Transverse colon (tissue), 4 donors: ENCODE measurements around the gene TRABD2B. TPM values are rescaled to one million over a fixed set of nuclear protein-coding genes. Genes with fewer than 3 reads are reported as not detected.
A peak's percentile ranks its signal among the peaks of the same experiment; 100 is the strongest.

Source experiments
- DNase-seq: peaks from one replicate; pipeline ENCODE4 v3.0.0-alpha.2; 2019
- H3K27ac ChIP-seq, 4 donors: fragments of 200-600 bp; sonication (generic); 2 replicates each; pipeline ENCODE4 v1.5.1; 2016 to 2018; ENCODE audit warnings: inconsistent platforms in 4 of 4
- H3K27me3 ChIP-seq: fragments of 200-600 bp; sonication (generic); 2 replicates; pipeline ENCODE4 v1.5.1; 2017; ENCODE audit warnings: inconsistent platforms
- H3K36me3 ChIP-seq, 4 donors: fragments of 200-600 bp; sonication (generic); 2 replicates each; pipeline ENCODE4 v1.5.1; 2017 to 2019; ENCODE audit warnings: inconsistent platforms in 4 of 4
- H3K4me1 ChIP-seq, 4 donors: fragments of 200-600 bp; sonication (generic); 2 replicates each; pipeline ENCODE4 v1.5.1; 2017 to 2020; ENCODE audit warnings: inconsistent platforms in 4 of 4
- H3K4me3 ChIP-seq, 4 donors: fragments of 200-600 bp; sonication (generic); 1 replicate in 1 of 4; 2 replicates in 3 of 4; pipeline versions ENCODE4 v1.5.1 to v1.6.1; 2017 to 2019; ENCODE audit warnings: inconsistent platforms in 4 of 4
- H3K9me3 ChIP-seq, 2 donors: fragments of 200-600 bp; sonication (generic); 2 replicates each; pipeline ENCODE4 v1.5.1; 2017 to 2019; ENCODE audit warnings: inconsistent platforms in 2 of 2
- EP300 ChIP-seq: sonication (generic); formaldehyde crosslinking; IDR thresholded peaks from one replicate; pipeline ENCODE4 v1.6.1; 2017; ENCODE audit warnings: antibody characterized with exemption, low read depth
- POLR2A ChIP-seq: fragments of 450-650 bp; IDR thresholded peaks from one replicate; pipeline ENCODE4 v1.6.1; 2016; ENCODE audit warnings: antibody characterized with exemption, mild to moderate bottlenecking, moderate library complexity
- POLR2AphosphoS5 ChIP-seq, 3 donors: sonication (generic); formaldehyde crosslinking; IDR thresholded peaks; one replicate each; pipeline ENCODE4 v1.6.1; 2016; ENCODE audit warnings: antibody characterized with exemption in 3 of 3
- WGBS, 2 donors: methylation state at CpG; one replicate each; pipeline ENCODE4 v1.1.5; 2018; ENCODE audit warnings: low coverage in 1 of 2; 5-methylcytosine and 5-hydroxymethylcytosine counted together
- in situ Hi-C, 4 donors: fragments of 200-750 bp; cut with MboI; loops; one replicate each; pipeline versions ENCODE4 v1.15.0 to v1.15.1; 2017; ENCODE audit warnings: low sequenced_read_pairs in 3 of 4, low pct_ligation_motif_present in 1 of 4, low pct_unique_long_range_greater_than_20kb in 1 of 4
- intact Hi-C: fragments of 100-400 bp; cut with DNase I; formaldehyde crosslinking; loops from one replicate; pipeline ENCODE4 v1.15.1; 2023; ENCODE audit warnings: low total_unique reads
- total RNA-seq, 4 donors: library from RNA; depleted of rRNA; stranded (reverse); fragments of >200 nt; gene quantifications; one replicate each; pipeline ENCODE4 v1.1.0, GENCODE V29; 2016
- TF ChIP-seq, protein P1 (sequence below), 5 experiments: fragments of 200-600 bp in 3 of 5; fragments of 450-650 bp in 2 of 5; sonication (generic) in 3 of 5; IDR thresholded peaks; 1 replicate in 2 of 5; 2 replicates in 3 of 5; pipeline ENCODE4 v1.5.1; 2016 to 2017; ENCODE audit warnings: antibody characterized with exemption in 5 of 5, inconsistent platforms in 3 of 5, mild to moderate bottlenecking in 2 of 5, moderate library complexity in 1 of 5

Gene TRABD2B
- total RNA-seq, 4 donors from 2014 or later = 0.27 to 0.48 (median 0.37) TPM; not detected in 1

DNA sequence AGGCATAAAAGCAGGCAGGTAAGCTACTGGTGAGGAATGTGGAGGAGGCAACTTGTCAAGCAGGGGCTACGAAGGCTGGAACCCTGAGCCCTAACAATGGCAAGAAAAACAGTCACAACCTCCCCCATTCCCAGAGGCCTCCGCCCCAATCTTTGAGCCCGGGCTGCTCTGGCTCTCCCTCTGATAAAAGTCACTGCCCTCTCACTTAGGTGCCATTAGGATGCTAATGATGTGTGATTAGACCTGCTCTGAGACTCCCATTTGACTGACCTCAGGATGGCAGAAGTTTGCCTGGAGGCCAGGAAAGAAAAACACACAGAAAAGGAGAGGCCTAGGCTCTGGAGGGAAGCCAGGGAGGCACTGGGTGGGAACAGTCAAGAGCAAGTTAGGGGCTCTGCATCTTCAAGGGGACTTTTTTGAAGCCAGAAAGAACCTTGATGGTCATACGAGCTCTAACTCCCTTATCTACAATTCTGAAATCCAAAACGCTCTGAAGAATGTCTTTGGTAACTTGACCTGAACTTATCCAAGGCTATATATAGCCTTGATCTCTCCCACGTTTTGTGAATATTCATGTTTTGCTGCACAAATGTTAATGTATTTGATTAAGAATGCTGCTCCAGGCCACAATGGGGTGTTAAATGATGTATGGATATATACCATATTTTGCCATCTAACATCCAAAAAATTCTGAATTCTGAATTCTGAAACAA lies 98.9 kb downstream of the TRABD2B start:
- intact Hi-C loops = no loop called here
- in situ Hi-C loops = no loop called here
- no peak overlapping the region for H3K27ac ChIP-seq
- DNase-seq = no peak
- no peak overlapping the region for H3K4me3 ChIP-seq
- no peaks in the 10 kb centered on the region for H3K9me3 ChIP-seq
- WGBS, 2 donors = 80 to 83% methylated on average over 1 to 6 of the region's 6 CpGs
- H3K4me1 ChIP-seq = no peaks in the 10 kb centered on the region
- TF ChIP-seq EP300 (no peak), POLR2AphosphoS5 (IDR thresholded peaks at IDR 0.05) (no peak), POLR2A (no peak)
- TF ChIP-seq, protein P1, sequence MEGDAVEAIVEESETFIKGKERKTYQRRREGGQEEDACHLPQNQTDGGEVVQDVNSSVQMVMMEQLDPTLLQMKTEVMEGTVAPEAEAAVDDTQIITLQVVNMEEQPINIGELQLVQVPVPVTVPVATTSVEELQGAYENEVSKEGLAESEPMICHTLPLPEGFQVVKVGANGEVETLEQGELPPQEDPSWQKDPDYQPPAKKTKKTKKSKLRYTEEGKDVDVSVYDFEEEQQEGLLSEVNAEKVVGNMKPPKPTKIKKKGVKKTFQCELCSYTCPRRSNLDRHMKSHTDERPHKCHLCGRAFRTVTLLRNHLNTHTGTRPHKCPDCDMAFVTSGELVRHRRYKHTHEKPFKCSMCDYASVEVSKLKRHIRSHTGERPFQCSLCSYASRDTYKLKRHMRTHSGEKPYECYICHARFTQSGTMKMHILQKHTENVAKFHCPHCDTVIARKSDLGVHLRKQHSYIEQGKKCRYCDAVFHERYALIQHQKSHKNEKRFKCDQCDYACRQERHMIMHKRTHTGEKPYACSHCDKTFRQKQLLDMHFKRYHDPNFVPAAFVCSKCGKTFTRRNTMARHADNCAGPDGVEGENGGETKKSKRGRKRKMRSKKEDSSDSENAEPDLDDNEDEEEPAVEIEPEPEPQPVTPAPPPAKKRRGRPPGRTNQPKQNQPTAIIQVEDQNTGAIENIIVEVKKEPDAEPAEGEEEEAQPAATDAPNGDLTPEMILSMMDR (IDR thresholded peaks at IDR 0.05) = no peak
- no peaks in the 10 kb centered on the region for H3K36me3 ChIP-seq
- H3K27me3 ChIP-seq = no peaks in the 10 kb centered on the region

- no peak for DNase-seq
- Histone ChIP-seq H3K9me3 (no peaks in the 10 kb centered on the region), H3K36me3 (no peaks in the 10 kb centered on the region), H3K4me3 (no peak overlapping the region), H3K27me3 (no peaks in the 10 kb centered on the region), H3K27ac (no peak overlapping the region), H3K4me1 (no peaks in the 10 kb centered on the region)
- intact Hi-C loops (no loop called here), in situ Hi-C loops (no loop called here)
- TF ChIP-seq, protein P1 (IDR thresholded peaks at IDR 0.05) = no peak
- no peak for TF ChIP-seq POLR2AphosphoS5 (IDR thresholded peaks at IDR 0.05)
- no peak for TF ChIP-seq POLR2A
- no peak for TF ChIP-seq EP300
- 87% methylated on average over 9 of the region's 10 CpGs; no CpG with 5 or more reads in 1 of the 2 donors for WGBS, 2 donors
These were observed 101.7 kb downstream of the TRABD2B start for GRCh38 chr1:47895279-47896125.

DNA sequence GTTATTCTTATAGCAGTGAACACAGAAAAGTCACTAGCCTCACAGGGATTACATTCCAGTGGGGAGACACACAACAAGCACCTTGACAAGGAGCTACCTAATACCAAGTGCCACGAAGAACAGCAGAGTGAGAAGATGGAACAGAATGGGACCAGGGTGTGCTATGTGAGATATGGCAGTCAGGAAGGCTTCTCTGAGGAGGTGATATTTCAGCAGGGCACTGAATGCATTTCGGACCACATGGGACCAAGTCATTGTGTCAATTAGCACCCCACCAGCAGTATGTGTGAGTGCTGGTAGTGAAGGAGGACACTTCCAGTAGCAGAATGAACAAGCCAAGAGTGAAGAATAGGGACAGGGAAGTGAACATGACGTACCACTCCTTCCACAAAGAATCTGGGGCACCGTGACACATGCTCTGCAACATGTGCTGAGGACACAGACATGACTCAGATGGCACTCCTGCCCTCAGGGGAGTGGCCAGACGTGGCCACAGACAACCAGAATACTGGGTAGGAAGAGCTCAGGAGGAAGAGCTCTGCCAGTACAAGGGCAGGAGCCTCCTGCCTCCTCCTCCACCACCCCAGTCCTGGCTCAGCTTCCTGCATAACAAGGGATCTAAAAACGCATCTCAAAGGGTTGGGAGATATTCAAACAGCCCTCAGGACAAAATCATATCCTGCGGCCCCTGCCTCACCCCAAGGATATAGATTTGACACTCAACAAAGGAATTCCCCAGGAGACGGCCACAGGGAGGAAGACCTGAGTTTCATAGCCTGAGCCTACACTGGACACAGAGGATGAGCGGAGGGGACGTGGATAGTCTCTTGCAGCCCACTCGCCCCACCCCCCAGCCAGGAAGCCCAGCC lies 102.5 kb downstream of the TRABD2B start:
- in situ Hi-C loops (no loop called here), intact Hi-C loops (no loop called here)
- H3K27ac ChIP-seq = no peak overlapping the region
- H3K9me3 ChIP-seq = no peaks in the 10 kb centered on the region
- 56 to 75% methylated on average over 4 to 11 of the region's 11 CpGs for WGBS, 2 donors
- peak; percentile 49 for DNase-seq
- no peaks in the 10 kb centered on the region for H3K27me3 ChIP-seq
- H3K36me3 ChIP-seq = no peaks in the 10 kb centered on the region
- TF ChIP-seq POLR2A = no peak
- peak in 2 of 3 donors; percentile 7 to 39 for TF ChIP-seq POLR2AphosphoS5 (IDR thresholded peaks at IDR 0.05)
- H3K4me3 ChIP-seq = no peak overlapping the region
- no peaks in the 10 kb centered on the region for H3K4me1 ChIP-seq

DNA sequence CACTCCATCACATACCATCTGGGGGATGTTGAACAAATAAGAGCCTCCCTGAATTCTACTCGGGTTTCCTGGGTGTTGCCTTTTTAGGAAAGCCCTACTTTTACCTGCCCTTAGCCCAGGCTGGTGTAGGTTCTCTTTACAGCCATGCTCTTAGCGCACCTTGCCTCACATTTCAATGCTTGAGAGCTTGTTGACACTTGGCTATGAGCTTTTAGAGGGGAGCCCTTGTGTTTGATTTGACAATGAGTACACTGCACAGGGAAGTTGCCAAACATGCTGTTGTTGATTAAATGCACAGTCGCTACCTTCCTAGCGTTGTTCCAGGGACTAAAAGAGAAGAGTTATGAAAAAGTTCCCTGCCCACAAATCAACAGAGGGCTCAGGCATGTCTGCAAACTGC lies 103.8 kb downstream of the TRABD2B start:
- in situ Hi-C loops = no loop called here
- Histone ChIP-seq H3K4me3 (no peak overlapping the region), H3K27me3 (no peaks in the 10 kb centered on the region), H3K27ac (no peak overlapping the region), H3K36me3 (no peaks in the 10 kb centered on the region), H3K9me3 (no peaks in the 10 kb centered on the region), H3K4me1 (no peaks in the 10 kb centered on the region)
- intact Hi-C loops = no loop called here
- 76 to 88% methylated on average over 2 to 4 of the region's 4 CpGs for WGBS, 2 donors
- DNase-seq = no peak
- no peak for TF ChIP-seq POLR2AphosphoS5 (IDR thresholded peaks at IDR 0.05)
- no peak for TF ChIP-seq EP300
- TF ChIP-seq, protein P1 (IDR thresholded peaks at IDR 0.05) = no peak
- TF ChIP-seq POLR2A = no peak
